ENCODE results near the gene PEX26.
"Not testable (repeated sequence)": the region's sequence is repeated elsewhere in the genome, so short reads cannot be mapped to it uniquely, and the experiment has no call there.

PEX26 gene

GRCh38 chr22:18101536-18101935 is 23.7 kb downstream of the PEX26 start:
- no peak for DNase-seq

DNA sequence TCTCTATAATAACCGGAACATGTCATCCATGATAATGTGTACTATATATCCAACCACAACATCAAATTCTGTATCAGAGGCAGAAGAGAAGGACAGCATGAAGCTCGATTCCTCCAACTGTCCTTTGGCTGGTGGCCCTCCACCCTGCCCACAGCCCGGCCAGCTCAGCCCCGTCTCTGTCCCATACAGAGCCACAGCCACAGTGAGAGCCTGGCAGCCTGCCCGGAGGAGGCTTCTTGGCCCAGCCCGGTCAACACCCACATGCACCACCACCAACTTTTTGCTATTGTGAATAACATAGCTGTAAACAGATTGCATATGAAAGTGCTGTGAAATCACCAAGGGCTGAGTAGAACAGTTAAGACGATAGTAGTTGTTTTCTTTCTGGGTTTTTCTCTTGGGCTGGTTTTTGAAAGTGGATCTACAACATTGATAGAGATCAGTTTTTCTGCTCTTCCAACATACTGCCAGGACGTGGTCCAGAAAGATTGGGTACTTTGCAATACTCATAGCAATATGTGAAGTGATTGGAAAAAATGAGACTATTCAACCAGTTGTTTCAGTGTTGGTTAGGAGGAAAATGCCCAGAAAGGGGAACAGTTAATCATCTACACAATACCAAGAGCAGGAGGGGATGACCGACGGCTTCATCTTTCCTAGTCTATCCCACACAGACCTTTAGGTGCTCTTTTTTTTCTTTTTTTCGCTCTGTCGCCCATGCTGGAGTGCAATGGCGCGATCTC is 25.9 kb downstream of the PEX26 start:
- DNase-seq: no peak

DNA sequence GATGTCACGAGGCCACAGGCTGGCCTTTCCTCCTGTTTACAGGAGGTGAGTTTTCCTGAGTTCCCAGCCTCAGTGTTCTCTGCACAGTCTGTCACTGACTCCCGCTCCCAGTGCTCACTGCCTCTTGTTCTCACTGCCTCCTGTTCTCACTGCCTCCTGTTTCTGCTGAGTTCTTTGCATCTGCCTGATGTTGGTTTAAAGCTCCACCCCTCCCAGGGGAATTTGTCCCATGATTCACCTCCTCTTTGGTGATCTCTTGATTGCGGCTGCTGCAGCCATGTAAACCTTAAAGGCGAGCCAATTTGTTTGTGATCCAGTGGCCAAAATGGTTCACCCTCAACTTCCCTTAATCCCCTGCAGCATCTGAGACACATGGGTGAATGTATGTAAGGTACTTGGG is 26.8 kb downstream of the PEX26 start:
- DNase-seq: no peak

DNA sequence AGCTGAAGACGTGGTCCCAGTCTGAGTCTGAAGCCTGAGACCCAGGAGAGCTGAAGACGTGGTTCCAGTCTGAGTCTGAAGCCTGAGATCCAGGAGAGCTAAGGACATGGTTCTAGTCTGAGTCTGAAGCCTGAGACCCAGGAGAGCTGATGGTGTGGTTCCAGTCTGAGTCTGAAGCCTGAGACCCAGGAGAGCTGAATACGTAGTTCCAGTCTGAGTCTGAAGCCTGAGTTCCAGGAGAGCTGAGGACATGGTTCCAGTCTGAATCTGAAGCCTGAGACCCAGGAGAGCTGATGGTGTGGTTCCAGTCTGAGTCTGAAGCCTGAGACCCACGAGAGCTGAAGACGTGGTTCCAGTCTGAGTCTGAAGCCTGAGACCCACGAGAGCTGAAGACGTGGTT is 28.2 kb downstream of the PEX26 start:
- DNase-seq: not testable (repeated sequence)

GRCh38 chr22:18106550-18107341 is 29.0 kb downstream of the PEX26 start:
- DNase-seq: not testable (repeated sequence)

DNA sequence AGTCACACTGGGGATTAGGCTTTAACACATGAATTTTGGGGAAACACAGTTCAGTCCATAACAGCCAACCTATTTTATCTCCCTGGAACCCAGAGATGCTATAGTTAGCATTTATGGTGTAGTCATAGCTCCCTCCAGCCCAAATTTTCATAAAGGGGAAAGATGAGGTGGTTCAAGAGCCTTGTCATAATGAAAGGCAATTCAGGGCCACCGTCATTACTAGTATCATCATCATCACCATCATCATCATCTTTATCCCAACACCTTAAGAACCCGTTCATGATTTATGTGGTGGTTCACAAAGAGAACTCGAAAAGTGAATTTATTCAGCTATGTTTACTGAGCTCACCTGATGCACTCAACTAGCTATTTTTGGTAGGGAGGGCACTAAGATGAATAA is 30.4 kb downstream of the PEX26 start:
- DNase-seq: no peak

DNA sequence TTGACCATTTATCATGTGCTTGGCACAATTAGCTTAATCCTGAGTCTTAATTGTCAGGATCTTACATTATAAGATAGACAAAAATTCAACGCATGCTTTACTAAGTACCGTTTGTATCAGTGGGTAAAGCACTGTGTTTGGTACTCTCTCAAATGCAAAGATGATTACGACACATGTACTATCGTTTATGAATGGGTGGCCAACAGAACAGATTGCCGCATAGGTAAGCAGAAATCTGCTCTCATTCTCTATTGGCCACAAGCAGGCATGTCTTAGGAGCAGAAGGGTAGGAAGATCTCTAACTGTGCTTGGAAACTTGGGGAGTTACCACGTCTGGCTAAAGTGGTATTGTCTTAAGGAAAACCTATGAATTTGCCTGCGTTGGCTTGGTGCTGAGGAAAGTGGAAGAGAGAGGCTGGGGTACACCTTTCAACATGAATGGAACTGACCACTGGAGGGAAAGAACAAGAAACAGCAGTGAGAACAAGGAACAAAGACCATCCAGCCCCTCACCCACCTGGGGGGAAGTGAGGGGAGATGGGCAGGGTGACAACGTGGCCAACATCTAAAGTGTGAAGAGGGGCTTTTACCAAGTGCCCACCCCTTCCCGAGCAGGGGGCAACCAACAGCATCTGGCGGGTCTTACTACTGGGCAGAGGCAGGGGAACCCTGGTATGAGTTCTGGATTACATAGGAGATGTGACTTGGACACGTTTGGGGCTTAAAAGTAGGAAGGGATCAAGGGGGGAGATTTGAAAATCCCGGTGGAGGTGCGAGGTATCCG is 31.8 kb downstream of the PEX26 start:
- no peak for DNase-seq

GRCh38 chr22:18110194-18110953 is 32.6 kb downstream of the PEX26 start, which contains the start of gene TUBA8:
Gene TUBA8, plus strand, starts transcription at chr22:18110809. Its CDS starts 57 bp downstream, at chr22:18110866.
- DNase-seq: no peak

- no peak for DNase-seq
These were observed 33.4 kb downstream of the PEX26 start for GRCh38 chr22:18110954-18111758.

DNA sequence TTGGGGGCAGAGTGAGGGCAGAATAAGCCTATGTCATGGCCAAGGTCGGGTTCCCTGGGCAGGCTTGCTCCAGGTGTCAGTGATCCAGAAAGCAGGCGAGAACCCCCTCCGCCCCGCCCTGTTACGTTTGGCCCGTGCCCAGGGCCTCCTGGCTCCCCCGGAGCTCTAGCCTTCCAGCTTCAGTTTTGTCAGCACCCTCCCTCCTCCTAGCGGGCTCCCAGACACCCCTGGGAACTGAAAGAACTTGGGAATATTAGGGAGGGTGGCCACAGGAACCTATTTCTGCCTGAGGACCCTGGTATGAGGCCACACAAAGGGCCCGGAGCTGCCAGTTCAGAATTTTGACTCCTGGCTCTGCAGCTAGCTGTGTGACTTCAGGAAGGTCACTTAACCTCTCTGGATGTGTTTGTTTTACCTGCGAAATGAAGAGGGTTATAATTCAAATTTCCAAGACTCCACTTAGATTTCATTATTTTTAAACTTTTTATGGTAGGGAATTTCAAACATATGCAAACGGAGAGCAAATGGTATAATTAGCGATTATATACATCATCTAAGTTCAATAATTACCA is 34.1 kb downstream of the PEX26 start:
- DNase-seq: no peak

- DNase-seq: no peak
These were observed 34.6 kb downstream of the PEX26 start for GRCh38 chr22:18112440-18112839.

GRCh38 chr22:18113680-18114394 is 36.0 kb downstream of the PEX26 start:
- no peak for DNase-seq

- DNase-seq: no peak
These were observed 36.7 kb downstream of the PEX26 start for GRCh38 chr22:18114495-18114894.

- no peak for DNase-seq
These were observed 37.3 kb downstream of the PEX26 start for GRCh38 chr22:18114976-18115652.

DNA sequence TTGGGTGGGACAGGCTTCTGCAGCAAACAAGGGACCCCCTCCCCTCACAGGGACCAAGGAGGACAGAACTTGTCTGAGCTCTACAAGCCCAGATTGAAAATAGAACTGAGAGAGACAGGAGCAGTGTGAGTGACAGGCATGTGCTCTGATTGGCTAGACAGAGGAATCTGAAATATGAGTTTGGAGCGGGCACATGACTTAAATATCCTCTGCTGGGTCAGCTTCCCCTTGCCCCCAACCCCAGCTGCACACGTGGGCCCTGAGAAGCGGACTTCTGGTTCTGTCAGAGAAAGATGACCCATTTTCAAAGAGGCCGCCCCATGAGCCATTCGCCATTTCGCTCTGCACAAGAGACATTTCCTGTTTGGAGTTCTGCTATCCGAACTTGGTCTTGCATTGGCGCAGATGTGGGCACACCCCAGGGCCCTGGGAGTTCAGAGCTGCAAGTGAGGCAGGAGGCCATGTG is 38.1 kb downstream of the PEX26 start:
- no peak for DNase-seq

DNA sequence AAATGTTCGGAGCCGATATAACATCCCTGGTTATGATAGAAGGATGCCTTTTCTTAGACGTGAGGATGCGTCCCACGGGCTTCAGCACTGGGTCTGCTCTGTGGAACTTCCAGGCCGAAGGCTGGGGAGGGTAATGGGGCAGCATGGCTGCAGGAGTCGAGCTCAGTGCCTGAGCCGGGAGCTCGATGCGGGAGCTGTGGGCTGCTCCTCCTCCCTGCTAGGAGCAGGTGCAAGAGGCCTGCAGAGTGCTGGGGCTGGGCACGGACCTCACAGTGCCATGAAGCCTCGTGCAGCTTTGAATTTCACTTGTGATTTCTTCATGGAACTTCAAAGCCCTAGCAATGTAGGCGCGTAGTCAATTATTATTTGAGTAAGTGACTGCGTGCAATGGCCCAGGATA is 38.8 kb downstream of the PEX26 start:
- DNase-seq: no peak

DNA sequence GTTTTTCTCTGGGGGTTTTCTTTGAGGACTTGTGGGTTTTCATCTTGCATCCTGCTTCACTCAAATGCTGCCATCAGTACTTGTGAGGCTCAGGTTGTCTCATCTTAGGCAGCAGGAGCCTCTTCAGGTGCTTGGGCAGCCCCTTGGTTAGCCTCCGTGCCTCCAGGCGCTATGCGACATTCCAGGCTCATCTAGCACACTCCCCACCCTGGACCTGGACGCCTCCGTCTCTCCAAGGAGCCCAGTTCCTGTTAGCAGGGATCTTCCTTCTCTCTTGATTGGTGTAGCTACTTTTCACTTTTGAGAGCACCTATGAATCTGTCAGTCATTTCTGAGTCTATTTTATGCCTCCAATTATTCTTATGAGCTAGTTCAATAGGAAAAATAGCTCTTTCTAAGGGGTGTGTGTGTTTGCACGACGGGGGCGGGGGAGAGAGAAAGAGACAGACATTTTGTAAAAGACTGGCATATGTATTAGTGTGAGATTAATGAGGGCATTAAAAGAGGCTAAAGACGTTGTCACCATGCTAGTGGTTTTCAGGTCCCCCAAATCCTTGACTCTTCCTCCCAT is 40.6 kb downstream of the PEX26 start:
- no peak for DNase-seq

GRCh38 chr22:18119409-18120110 is 41.8 kb downstream of the PEX26 start:
- DNase-seq: no peak

GRCh38 chr22:18120857-18121256 is 43.1 kb downstream of the PEX26 start:
- no peak for DNase-seq
